NCI-H524 (cell line): ENCODE results near the gene ZNF382.
A peak's percentile ranks its signal among the peaks of the same experiment; 100 is the strongest.
"Not testable (repeated sequence)": the region's sequence is repeated elsewhere in the genome, so short reads cannot be mapped to it uniquely, and the experiment has no call there.

Experiments used
- DNase-seq, 2 experiments: peaks; one replicate each; lab custom pipeline; 2025; lab: John Stamatoyannopoulos, UW

Gene ZNF382

GRCh38 chr19:36605101-36605876, at the start of gene ZNF382:
TSS of gene ZNF382 (plus strand) at chr19:36605313. CDS start at chr19:36609915, 4,602 bp downstream.
- peak; percentile 77 to 91 for DNase-seq

GRCh38 chr19:36564391-36564790, 40.7 kb upstream of the ZNF382 start:
- DNase-seq = no peak

GRCh38 chr19:36572593-36573019, 32.5 kb upstream of the ZNF382 start:
- DNase-seq = no peak

GRCh38 chr19:36573020-36573894, 31.9 kb upstream of the ZNF382 start, which contains the start of gene ZNF529:
TSS of gene ZNF529 (minus strand) at chr19:36573292. CDS start at chr19:36572346, 946 bp downstream.
- peak; percentile 91 to 96 for DNase-seq

- peak in 1 of 2 experiments; percentile 4 for DNase-seq
Observed at GRCh38 chr19:36573895-36574720, 31.0 kb upstream of the ZNF382 start.

- no peak for DNase-seq
Observed at GRCh38 chr19:36574741-36575140, 30.4 kb upstream of the ZNF382 start.

GRCh38 chr19:36577271-36577996, 27.7 kb upstream of the ZNF382 start:
- DNase-seq = no peak

- DNase-seq = no peak
Observed at GRCh38 chr19:36579255-36579654, 25.9 kb upstream of the ZNF382 start.

- not testable (repeated sequence) for DNase-seq
Observed at GRCh38 chr19:36602681-36603080, 2.4 kb upstream of the ZNF382 start.

GRCh38 chr19:36604656-36605100, 435 bp upstream of the ZNF382 start:
- DNase-seq = peak; percentile 63 to 65

GRCh38 chr19:36605877-36606478, 865 bp downstream of the ZNF382 start:
- no peak for DNase-seq

- no peak for DNase-seq
Observed at GRCh38 chr19:36627057-36627456, 21.9 kb downstream of the ZNF382 start.

- DNase-seq = no peak
Observed at GRCh38 chr19:36635342-36635741, 30.2 kb downstream of the ZNF382 start.

- no peak for DNase-seq
Observed at GRCh38 chr19:36638862-36639510, 33.9 kb downstream of the ZNF382 start.

GRCh38 chr19:36646746-36647145, 41.6 kb downstream of the ZNF382 start:
- DNase-seq = no peak

GRCh38 chr19:36652958-36653357, 47.8 kb downstream of the ZNF382 start:
- peak in 1 of 2 experiments; percentile 28 for DNase-seq

GRCh38 chr19:36665832-36666231, 60.7 kb downstream of the ZNF382 start:
- DNase-seq = no peak

GRCh38 chr19:36668646-36669045, 63.5 kb downstream of the ZNF382 start:
- no peak for DNase-seq

- DNase-seq = no peak
Observed at GRCh38 chr19:36672368-36672767, 67.3 kb downstream of the ZNF382 start.

- no peak for DNase-seq
Observed at GRCh38 chr19:36674201-36674600, 69.1 kb downstream of the ZNF382 start.
